NCI-H146 (cell line): ENCODE measurements around the gene BTNL9.
A peak's percentile ranks its signal among the peaks of the same experiment; 100 is the strongest.
"Not testable (repeated sequence)": the region's sequence is repeated elsewhere in the genome, so short reads cannot be mapped to it uniquely, and the experiment has no call there.

Source experiments
- DNase-seq: peaks from one replicate; lab custom pipeline; 2025; lab: John Stamatoyannopoulos, UW

BTNL9 gene

DNA sequence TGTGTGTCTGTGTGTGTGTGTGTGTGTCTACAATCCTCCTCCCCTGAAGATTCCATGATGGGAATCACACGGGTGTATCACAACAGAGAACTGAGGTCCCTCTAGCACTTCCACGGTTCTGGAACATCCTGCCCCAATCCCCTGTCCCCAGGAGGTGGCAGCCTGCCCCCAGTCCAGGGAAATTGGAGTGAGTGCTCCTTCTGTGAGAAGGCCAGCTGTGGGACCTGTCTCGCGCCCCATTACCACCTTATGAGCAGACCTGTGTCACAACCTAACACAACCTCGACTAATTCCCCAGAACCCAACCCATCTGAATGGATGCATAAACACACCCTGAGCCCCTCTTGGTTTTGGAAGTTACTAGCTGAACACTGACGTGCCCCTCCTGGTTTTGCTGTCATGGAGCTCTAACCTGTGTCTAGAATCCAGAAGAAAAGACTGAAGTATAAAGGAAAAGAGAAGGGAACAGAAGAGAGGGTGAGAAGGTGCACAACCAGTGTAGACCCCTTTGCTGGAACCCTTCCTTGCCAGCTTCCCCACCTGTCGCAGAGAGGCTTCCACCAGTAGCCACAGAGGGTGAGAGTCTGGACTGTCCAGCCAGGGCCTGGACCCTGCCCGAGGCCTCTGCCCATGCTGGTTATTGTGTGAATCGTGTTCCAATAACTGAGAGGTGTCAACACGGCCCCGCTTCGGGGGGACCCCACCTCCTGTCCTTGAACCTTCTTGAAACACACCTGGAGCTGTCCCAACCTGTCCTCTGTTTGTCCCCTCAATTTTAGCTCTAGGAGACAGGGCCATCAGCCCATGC is 3.4 kb downstream of the BTNL9 start:
- no peak for DNase-seq

- no peak for DNase-seq
Measured at GRCh38 chr5:181044093-181044599, 4.1 kb downstream of the BTNL9 start.

- DNase-seq: no peak
Measured at GRCh38 chr5:181044662-181045305, 4.7 kb downstream of the BTNL9 start.

- no peak for DNase-seq
Measured at GRCh38 chr5:181045316-181045715, 5.2 kb downstream of the BTNL9 start.

GRCh38 chr5:181045857-181046256 is 5.8 kb downstream of the BTNL9 start:
- not testable (repeated sequence) for DNase-seq

DNA sequence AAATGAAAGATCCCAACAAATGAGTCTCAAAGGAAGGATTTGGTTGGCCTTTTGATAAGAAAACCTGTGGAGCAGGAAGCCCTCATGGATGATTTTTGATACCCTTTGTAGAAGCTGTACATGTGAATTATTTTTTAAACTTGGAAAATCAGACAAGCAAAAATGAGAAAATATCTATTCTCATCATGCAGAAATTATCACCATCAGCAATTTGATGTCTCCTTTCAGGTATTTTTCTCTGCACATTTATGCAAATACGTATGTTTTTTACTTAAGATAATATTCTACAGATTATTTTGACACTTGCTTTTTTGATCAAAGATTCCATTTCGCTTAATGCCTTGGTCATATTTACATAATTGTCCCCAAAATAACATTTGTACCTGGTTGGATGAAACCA is 7.2 kb downstream of the BTNL9 start:
- DNase-seq: no peak

- DNase-seq: no peak
Measured at GRCh38 chr5:181047921-181048320, 7.9 kb downstream of the BTNL9 start.

DNA sequence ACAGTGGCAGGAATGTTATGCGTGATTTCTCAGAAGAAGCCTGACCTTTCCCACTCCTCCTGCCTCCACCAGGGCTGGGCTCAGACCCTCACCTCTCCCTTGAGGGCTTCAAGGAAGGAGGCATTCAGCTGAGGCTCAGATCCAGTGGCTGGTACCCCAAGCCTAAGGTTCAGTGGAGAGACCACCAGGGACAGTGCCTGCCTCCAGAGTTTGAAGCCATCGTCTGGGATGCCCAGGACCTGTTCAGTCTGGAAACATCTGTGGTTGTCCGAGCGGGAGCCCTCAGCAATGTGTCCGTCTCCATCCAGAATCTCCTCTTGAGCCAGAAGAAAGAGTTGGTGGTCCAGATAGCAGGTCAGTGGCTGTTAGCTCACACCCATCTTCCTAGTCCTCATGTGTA is 9.9 kb downstream of the BTNL9 start:
- DNase-seq: no peak

DNA sequence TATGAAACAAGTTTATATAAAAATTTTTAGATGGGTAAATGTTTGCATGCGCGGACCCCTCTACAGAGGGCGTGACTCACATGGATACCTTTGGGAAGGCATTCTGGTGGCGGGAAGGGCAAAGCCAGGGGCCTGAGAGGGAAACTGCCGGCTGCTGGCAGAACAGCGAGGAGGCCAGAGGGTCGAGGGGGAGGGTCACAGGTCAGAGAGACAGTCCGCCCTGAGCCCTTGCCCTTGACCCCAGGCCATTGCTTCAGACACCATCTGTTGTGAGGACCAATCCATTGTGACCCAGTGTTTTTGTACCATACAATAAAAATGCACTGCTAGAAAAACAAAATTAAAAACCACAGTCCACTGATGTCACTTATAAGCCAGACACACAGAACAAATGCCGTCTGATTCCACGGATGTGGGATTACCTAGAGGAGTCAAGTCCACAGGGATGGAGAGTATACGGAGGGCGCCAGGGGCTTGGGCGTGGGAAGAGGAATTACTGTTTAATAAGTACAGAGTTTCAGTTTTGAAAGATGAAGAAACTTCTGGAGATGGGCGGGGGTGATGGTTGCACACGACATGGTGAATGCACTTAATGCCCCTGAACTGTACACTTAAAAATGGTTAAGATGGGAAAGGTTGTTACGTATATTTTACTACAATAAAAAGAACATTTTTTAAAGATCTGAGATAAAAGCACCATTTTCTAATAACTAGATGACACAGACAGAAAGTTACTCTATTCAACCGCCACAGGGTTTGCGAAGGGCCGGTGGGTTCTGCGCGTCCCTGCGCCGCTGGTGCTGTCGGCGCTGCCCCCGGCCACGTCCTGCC is 12.0 kb downstream of the BTNL9 start:
- DNase-seq: no peak

DNA sequence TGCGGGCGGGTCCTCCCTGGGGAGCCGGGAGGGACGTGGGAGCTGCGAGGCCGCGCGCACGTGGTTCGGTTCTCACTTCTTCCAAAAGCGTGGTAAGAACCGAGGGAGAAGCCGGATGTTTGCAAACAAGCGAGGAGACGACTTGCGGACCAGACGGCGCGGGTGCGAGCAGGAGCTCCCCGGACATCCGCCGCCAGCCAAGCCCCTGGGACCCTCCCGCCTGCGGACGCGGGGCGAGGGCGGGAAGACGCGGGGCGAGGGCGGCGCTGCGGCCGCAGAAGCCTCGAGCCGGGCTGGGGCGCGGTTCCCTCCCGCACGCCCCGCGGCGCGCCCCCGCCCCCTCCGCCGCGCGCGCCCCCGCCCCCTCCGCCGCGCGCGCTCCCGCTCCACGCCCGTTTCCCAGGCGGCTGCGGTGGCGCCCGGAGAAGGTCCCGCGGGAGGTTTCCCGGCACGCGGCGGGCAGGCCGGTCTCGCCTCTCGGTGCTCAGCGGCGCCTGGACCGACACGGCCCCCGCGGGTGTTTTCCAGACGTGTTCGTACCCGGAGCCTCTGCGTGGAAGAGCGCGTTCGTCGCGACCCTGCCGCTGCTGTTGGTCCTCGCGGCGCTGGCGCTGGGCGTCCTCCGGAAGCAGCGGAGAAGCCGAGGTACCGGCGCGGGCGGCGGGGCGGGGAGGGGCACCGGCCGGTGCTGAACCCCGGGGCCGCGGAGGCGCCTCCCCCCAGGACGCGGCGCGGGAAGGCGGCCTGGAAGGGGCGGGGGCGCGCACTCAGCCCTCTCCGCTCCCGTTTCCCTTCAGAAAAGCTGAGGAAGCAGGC is 12.8 kb downstream of the BTNL9 start:
- DNase-seq: peak; percentile 19

DNA sequence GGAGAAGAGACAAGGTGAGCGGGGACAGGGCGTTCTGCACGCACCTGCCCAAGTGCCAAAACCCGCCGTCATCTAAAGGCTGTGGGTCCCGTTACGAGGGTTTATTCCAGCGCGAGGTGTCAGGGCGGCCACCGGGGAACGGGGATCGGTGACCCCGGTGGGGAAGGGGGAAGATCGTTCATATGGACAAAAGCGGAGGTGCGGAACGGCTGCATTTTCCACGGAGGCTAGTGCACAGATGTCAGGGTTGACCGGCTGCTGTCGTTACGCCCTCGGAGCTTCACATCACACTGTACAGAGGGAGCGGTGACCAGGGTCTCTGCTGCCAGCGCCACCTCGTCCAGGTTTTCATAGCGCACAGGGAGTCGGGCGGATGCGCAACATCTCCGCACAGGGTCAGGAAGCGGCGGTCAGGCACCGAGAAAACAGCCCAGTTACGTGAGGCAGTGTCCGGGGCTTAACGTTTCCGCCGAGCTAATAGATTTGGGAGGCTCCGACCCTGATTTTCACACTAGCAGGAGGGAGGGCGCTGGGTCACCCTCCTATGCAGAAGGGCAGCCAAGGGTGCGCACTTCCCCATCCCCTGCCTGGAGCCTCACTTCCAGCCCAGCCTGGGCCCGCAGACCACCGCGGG is 13.5 kb downstream of the BTNL9 start:
- DNase-seq: peak; percentile 8

- DNase-seq: no peak
Measured at GRCh38 chr5:181054138-181054537, 14.1 kb downstream of the BTNL9 start.

- DNase-seq: no peak
Measured at GRCh38 chr5:181054871-181055459, 14.9 kb downstream of the BTNL9 start.

- DNase-seq: no peak
Measured at GRCh38 chr5:181056431-181056830, 16.4 kb downstream of the BTNL9 start.

DNA sequence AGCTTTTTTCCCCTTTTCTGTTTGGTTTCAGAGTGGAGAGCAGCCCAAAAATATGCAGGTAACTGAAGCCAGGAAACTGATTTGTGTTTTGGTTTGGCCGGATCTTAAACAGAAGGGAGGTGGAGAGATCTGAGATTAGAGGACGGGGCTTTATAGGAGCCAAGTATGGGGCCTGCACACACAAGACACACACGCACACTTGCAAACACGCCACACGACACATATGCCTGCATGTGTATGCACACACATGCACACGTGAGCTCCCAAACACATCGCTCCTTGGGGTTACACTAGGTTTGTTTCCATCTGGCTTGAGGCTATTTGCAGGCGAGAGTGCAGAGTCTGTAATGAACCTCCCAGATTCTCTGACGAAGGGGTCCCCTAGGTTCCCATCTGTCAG is 18.3 kb downstream of the BTNL9 start:
- no peak for DNase-seq

- DNase-seq: no peak
Measured at GRCh38 chr5:181058786-181059296, 18.8 kb downstream of the BTNL9 start.

DNA sequence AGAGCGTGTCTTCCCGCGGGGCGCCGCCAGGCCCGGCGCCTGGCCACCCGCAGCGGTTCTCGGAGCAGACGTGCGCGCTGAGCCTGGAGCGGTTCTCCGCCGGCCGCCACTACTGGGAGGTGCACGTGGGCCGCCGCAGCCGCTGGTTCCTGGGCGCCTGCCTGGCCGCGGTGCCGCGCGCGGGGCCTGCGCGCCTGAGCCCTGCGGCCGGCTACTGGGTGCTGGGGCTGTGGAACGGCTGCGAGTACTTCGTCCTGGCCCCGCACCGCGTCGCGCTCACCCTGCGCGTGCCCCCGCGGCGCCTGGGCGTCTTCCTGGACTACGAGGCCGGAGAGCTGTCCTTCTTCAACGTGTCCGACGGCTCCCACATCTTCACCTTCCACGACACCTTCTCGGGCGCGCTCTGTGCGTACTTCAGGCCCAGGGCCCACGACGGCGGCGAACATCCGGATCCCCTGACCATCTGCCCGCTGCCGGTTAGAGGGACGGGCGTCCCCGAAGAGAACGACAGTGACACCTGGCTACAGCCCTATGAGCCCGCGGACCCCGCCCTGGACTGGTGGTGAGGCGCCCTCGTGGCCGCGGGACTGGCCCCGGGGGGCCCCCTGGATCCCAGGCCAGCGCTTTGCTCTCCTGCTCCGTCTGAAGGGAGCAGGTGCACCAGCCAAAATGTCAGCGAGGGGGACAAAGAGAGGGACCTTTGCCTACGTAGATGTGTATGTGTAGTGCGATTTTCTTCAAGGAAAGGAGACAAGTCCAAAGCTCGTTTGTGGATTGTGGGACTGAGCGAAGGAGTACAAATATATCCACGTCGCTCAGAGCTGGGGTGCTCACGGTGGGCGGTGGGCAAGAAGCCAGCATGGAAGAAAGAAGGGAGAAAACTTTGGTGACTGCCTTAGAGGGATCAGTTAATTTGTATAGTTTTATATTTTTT is 19.5 kb downstream of the BTNL9 start:
- no peak for DNase-seq

GRCh38 chr5:181060231-181060590 is 20.1 kb downstream of the BTNL9 start:
- no peak for DNase-seq

GRCh38 chr5:181060924-181061323 is 20.9 kb downstream of the BTNL9 start:
- no peak for DNase-seq

GRCh38 chr5:181061645-181062044 is 21.6 kb downstream of the BTNL9 start:
- DNase-seq: no peak
